A549 treated with DMSO at 1 μM for 4 hours (cell line): Measurements from ENCODE around the gene SACS. TPM values are rescaled to one million over a fixed set of nuclear protein-coding genes. Genes with fewer than 3 reads are reported as not detected.

Source experiments
- total RNA-seq: library from RNA; stranded (reverse); fragments of 200-300 nt; extraction: Qiagen RNA extraction; gene quantifications from 5 replicates; pipeline ENCODE4 v1.2.3, GENCODE V29; 2022; ENCODE audit warnings: low read depth

The SACS gene, protein sequence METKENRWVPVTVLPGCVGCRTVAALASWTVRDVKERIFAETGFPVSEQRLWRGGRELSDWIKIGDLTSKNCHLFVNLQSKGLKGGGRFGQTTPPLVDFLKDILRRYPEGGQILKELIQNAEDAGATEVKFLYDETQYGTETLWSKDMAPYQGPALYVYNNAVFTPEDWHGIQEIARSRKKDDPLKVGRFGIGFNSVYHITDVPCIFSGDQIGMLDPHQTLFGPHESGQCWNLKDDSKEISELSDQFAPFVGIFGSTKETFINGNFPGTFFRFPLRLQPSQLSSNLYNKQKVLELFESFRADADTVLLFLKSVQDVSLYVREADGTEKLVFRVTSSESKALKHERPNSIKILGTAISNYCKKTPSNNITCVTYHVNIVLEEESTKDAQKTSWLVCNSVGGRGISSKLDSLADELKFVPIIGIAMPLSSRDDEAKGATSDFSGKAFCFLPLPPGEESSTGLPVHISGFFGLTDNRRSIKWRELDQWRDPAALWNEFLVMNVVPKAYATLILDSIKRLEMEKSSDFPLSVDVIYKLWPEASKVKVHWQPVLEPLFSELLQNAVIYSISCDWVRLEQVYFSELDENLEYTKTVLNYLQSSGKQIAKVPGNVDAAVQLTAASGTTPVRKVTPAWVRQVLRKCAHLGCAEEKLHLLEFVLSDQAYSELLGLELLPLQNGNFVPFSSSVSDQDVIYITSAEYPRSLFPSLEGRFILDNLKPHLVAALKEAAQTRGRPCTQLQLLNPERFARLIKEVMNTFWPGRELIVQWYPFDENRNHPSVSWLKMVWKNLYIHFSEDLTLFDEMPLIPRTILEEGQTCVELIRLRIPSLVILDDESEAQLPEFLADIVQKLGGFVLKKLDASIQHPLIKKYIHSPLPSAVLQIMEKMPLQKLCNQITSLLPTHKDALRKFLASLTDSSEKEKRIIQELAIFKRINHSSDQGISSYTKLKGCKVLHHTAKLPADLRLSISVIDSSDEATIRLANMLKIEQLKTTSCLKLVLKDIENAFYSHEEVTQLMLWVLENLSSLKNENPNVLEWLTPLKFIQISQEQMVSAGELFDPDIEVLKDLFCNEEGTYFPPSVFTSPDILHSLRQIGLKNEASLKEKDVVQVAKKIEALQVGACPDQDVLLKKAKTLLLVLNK (N-terminal part only)
- total RNA-seq: 10.2 to 17.4 TPM (median 14.7 TPM) in 5 replicates

DNA sequence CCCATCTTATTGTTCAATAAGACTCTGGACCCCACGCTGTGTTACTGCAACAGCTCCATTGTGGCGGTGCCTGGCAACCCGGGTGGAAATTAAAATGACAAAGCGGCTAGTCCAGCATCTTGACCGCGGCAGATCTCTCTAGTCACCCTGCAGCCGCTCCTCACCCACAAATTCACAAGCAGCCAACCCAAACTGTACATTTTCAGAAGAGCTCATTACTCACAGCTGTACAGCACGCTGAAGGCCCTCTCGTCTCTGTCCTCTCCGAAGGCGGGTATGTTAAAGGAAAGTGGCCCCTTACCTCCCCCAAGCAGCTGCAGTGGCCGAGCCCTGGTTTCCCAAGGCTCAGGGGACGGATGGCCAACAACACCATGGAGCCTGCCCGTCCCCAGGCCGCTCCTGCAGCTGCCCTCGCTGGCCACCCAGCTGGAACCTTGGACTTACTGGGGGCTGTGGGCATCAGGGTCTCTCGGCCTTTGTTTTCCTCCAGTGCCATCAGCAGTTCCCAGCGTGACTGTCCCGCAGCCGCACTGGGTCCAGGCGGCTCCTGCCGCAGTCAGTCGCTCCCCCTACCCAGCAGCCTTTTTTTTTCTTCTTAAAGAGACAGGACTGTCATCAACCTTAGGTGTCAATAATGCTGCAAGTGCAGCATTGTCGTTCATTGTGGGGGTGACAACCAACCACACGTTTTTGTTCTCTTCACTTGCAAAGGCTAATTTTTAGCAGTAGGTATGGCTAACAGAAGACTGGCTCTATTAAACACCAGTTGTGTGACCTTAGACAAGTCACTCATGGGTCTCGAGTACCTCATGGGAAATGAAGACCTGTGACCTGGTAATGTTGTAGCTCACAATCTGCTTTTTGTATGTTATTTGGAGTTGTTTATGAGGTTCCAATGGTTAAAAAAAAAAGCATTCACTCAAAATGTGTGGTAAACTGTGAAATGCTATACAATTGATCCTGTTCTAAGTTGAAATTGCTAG lies at the start of gene SACS:
SACS (minus strand) TSS at position 532 of the 983 bp plus-strand sequence. CDS start 22,463 bp downstream, outside the sequence.

Other genes with a start within 250 kb of the SACS start
- 2.4 to 3.5 TPM (median 3.4 TPM) in 5 replicates for gene TNFRSF19, start 136.7 kb upstream of the SACS start, total RNA-seq